Activated CD8-positive, alpha-beta memory T cell treated with anti-CD3 and anti-CD28 coated beads, Interleukin-2, amount 10 ng/mL, durations not matched to agents 7 days and 5 days (primary cell): ENCODE measurements around the gene PPIL4. TPM values are rescaled to one million over a fixed set of nuclear protein-coding genes. Genes with fewer than 3 reads are reported as not detected.

Experiments
- ATAC-seq: fragments of 150-1000 bp; cut with Tn5 transposase; one replicate; pipeline ENCODE4 v1.10.0; 2021; ENCODE audit warnings: moderate library complexity
- CTCF ChIA-PET: fragments of 350-600 bp; sonication (Branson Sonifier 250); formaldehyde crosslinking; loops from one replicate; lab custom pipeline; 2021; ENCODE audit warnings: antibody characterized with exemption; lab: Charles Lee
- DNase-seq: peaks from one replicate; pipeline ENCODE4 v3.0.0-alpha.2; 2020
- H3K27ac Mint-ChIP-seq: one replicate; pipeline ENCODE4 v1.8.0; 2021; ENCODE audit warnings: mild to moderate bottlenecking, mixed read lengths
- H3K27me3 Mint-ChIP-seq: one replicate; pipeline ENCODE4 v1.8.0; 2021; ENCODE audit warnings: mixed read lengths
- H3K36me3 Mint-ChIP-seq: one replicate; pipeline ENCODE4 v1.8.0; 2021; ENCODE audit warnings: mild to moderate bottlenecking, mixed read lengths
- H3K4me1 Mint-ChIP-seq: one replicate; pipeline ENCODE4 v1.8.0; 2021; ENCODE audit warnings: mixed read lengths
- H3K4me3 Mint-ChIP-seq: one replicate; pipeline ENCODE4 v1.8.0; 2021; ENCODE audit warnings: mild to moderate bottlenecking, moderate library complexity, mixed read lengths
- H3K9me3 Mint-ChIP-seq: one replicate; pipeline ENCODE4 v1.8.0; 2022; ENCODE audit warnings: low read depth, mixed read lengths
- total RNA-seq, 2 experiments: library from RNA; stranded (reverse); gene quantifications; one replicate each; pipeline ENCODE4 v1.2.3, GENCODE V29; 2021

PPIL4 gene
- total RNA-seq, 2 experiments from 2014 or later = 17.8 to 18.7 TPM

GRCh38 chr6:149563203-149563927, 17.5 kb upstream of the PPIL4 start:
- H3K27me3 Mint-ChIP-seq = peaks cover 23% of the 10 kb centered on the region
- no peak overlapping the region for H3K27ac Mint-ChIP-seq
- no peaks in the 10 kb centered on the region for H3K9me3 Mint-ChIP-seq
- no peak overlapping the region for H3K4me3 Mint-ChIP-seq
- no peaks in the 10 kb centered on the region for H3K36me3 Mint-ChIP-seq
- CTCF ChIA-PET = interaction anchor here (2.1 to 8.9 kb wide), 2 partner anchors 15 to 48 kb away, joined by 4 to 90 read pairs; partner anchors contain the start of gene PPIL4
- DNase-seq (no peak), ATAC-seq (no peak)
- peaks cover 17% of the 10 kb centered on the region for H3K4me1 Mint-ChIP-seq

- peaks cover 6% of the 10 kb centered on the region for H3K4me1 Mint-ChIP-seq
- peaks cover 39% of the 10 kb centered on the region for H3K27me3 Mint-ChIP-seq
- no peaks in the 10 kb centered on the region for H3K9me3 Mint-ChIP-seq
- H3K4me3 Mint-ChIP-seq = no peak overlapping the region
- DNase-seq (peak; percentile 49), ATAC-seq (peak; percentile 31)
- H3K36me3 Mint-ChIP-seq = no peaks in the 10 kb centered on the region
- H3K27ac Mint-ChIP-seq = no peak overlapping the region
- CTCF ChIA-PET = interaction anchor here (0.8 to 8.9 kb wide), 3 partner anchors 10 to 126 kb away, joined by 3 to 90 read pairs (median 4); partner anchors contain the start of gene PPIL4
Measured at GRCh38 chr6:149560736-149561135, 14.9 kb upstream of the PPIL4 start.

- no peaks in the 10 kb centered on the region for H3K9me3 Mint-ChIP-seq
- H3K27me3 Mint-ChIP-seq = peaks cover 51% of the 10 kb centered on the region
- H3K27ac Mint-ChIP-seq = no peak overlapping the region
- CTCF ChIA-PET = interaction anchor here (1.0 to 1.1 kb wide), 2 partner anchors 12 to 13 kb away, joined by 3 to 4 read pairs; partner anchors contain the start of gene PPIL4
- DNase-seq (no peak), ATAC-seq (no peak)
- no peaks in the 10 kb centered on the region for H3K36me3 Mint-ChIP-seq
- H3K4me3 Mint-ChIP-seq = no peak overlapping the region
- no peaks in the 10 kb centered on the region for H3K4me1 Mint-ChIP-seq
Measured at GRCh38 chr6:149559389-149559788, 13.5 kb upstream of the PPIL4 start.

GRCh38 chr6:149558029-149558428, 12.2 kb upstream of the PPIL4 start:
- DNase-seq = no peak
- no peak for ATAC-seq
- no peaks in the 10 kb centered on the region for H3K4me1 Mint-ChIP-seq
- peaks cover 56% of the 10 kb centered on the region for H3K27me3 Mint-ChIP-seq
- no peak overlapping the region for H3K27ac Mint-ChIP-seq
- H3K36me3 Mint-ChIP-seq = no peaks in the 10 kb centered on the region
- no peak overlapping the region for H3K4me3 Mint-ChIP-seq
- no peaks in the 10 kb centered on the region for H3K9me3 Mint-ChIP-seq
- CTCF ChIA-PET = no interaction called here

- ATAC-seq (no peak), DNase-seq (no peak)
- Mint-ChIP-seq H3K4me1 (peaks cover 5% of the 10 kb centered on the region), H3K36me3 (no peaks in the 10 kb centered on the region), H3K27me3 (peaks cover 28% of the 10 kb centered on the region), H3K4me3 (no peak overlapping the region), H3K27ac (no peak overlapping the region), H3K9me3 (no peaks in the 10 kb centered on the region)
- CTCF ChIA-PET = interaction anchor here (1.4 to 9.3 kb wide), 2 partner anchors 13 to 138 kb away, joined by 3 to 90 read pairs; partner anchors contain the start of gene GINM1
Measured at GRCh38 chr6:149551920-149552319, 6.1 kb upstream of the PPIL4 start.

- peak overlapping the region; percentile 99 for H3K27ac Mint-ChIP-seq
- peaks cover 6% of the 10 kb centered on the region for H3K36me3 Mint-ChIP-seq
- CTCF ChIA-PET = interaction anchor here (0.6 to 9.3 kb wide), 20 partner anchors 9 to 822 kb away, joined by 3 to 90 read pairs (median 4); partner anchors contain the start of genes GINM1, KATNA1 and LATS1
- ATAC-seq = peak; percentile 45
- H3K4me3 Mint-ChIP-seq = peak overlapping the region; percentile 99
- H3K27me3 Mint-ChIP-seq = no peaks in the 10 kb centered on the region
- no peaks in the 10 kb centered on the region for H3K9me3 Mint-ChIP-seq
- DNase-seq = peak; percentile 85
- peaks cover 37% of the 10 kb centered on the region for H3K4me1 Mint-ChIP-seq
Measured at GRCh38 chr6:149545258-149545753, 537 bp downstream of the PPIL4 start.

GRCh38 chr6:149544646-149545257, 1.1 kb downstream of the PPIL4 start:
- no peak for DNase-seq
- CTCF ChIA-PET = interaction anchor here (1.0 to 9.3 kb wide), 12 partner anchors 8 to 520 kb away, joined by 3 to 90 read pairs (median 4); partner anchors contain the start of genes GINM1, KATNA1 and LATS1
- peak overlapping the region; percentile 99 for H3K4me3 Mint-ChIP-seq
- peak; percentile 2 for ATAC-seq
- no peaks in the 10 kb centered on the region for H3K27me3 Mint-ChIP-seq
- peaks cover 37% of the 10 kb centered on the region for H3K4me1 Mint-ChIP-seq
- H3K36me3 Mint-ChIP-seq = peaks cover 10% of the 10 kb centered on the region
- no peaks in the 10 kb centered on the region for H3K9me3 Mint-ChIP-seq
- H3K27ac Mint-ChIP-seq = peak overlapping the region; percentile 99

- peaks cover 30% of the 10 kb centered on the region for H3K36me3 Mint-ChIP-seq
- no peak overlapping the region for H3K27ac Mint-ChIP-seq
- peaks cover 32% of the 10 kb centered on the region for H3K4me1 Mint-ChIP-seq
- H3K4me3 Mint-ChIP-seq = no peak overlapping the region
- ATAC-seq = no peak
- CTCF ChIA-PET = no interaction called here
- no peaks in the 10 kb centered on the region for H3K27me3 Mint-ChIP-seq
- DNase-seq = no peak
- no peaks in the 10 kb centered on the region for H3K9me3 Mint-ChIP-seq
Measured at GRCh38 chr6:149541139-149541538, 4.7 kb downstream of the PPIL4 start.

GRCh38 chr6:149534742-149535141, 11.1 kb downstream of the PPIL4 start:
- Mint-ChIP-seq H3K9me3 (no peaks in the 10 kb centered on the region), H3K4me1 (peaks cover 11% of the 10 kb centered on the region), H3K4me3 (no peak overlapping the region), H3K27me3 (no peaks in the 10 kb centered on the region), H3K36me3 (peaks cover 52% of the 10 kb centered on the region), H3K27ac (no peak overlapping the region)
- CTCF ChIA-PET = interaction anchor here (1.4 kb wide), 1 partner anchor 508 kb away, joined by 3 read pairs; no protein-coding TSS in a partner anchor
- ATAC-seq = no peak
- no peak for DNase-seq

- CTCF ChIA-PET = interaction anchor here (5.6 kb wide), 1 partner anchor 13 kb away, joined by 21 read pairs; no protein-coding TSS in a partner anchor
- peaks cover 17% of the 10 kb centered on the region for H3K4me1 Mint-ChIP-seq
- no peak for DNase-seq
- no peaks in the 10 kb centered on the region for H3K27me3 Mint-ChIP-seq
- H3K27ac Mint-ChIP-seq = no peak overlapping the region
- H3K36me3 Mint-ChIP-seq = peaks cover 34% of the 10 kb centered on the region
- no peaks in the 10 kb centered on the region for H3K9me3 Mint-ChIP-seq
- H3K4me3 Mint-ChIP-seq = no peak overlapping the region
- no peak for ATAC-seq
Measured at GRCh38 chr6:149529650-149530049, 16.2 kb downstream of the PPIL4 start.

GRCh38 chr6:149515494-149515893, 30.3 kb downstream of the PPIL4 start:
- ATAC-seq (no peak), DNase-seq (no peak)
- Mint-ChIP-seq H3K36me3 (peaks cover 31% of the 10 kb centered on the region), H3K27me3 (no peaks in the 10 kb centered on the region), H3K4me3 (no peak overlapping the region), H3K27ac (no peak overlapping the region), H3K4me1 (peaks cover 45% of the 10 kb centered on the region), H3K9me3 (no peaks in the 10 kb centered on the region)
- CTCF ChIA-PET = interaction anchor here (0.8 to 3.0 kb wide), 7 partner anchors 11 to 487 kb away, joined by 3 to 36 read pairs (median 15); partner anchors contain the start of gene PPIL4

GRCh38 chr6:149513915-149514314, 31.9 kb downstream of the PPIL4 start:
- Mint-ChIP-seq H3K9me3 (no peaks in the 10 kb centered on the region), H3K36me3 (peaks cover 35% of the 10 kb centered on the region), H3K4me1 (peaks cover 49% of the 10 kb centered on the region), H3K27ac (no peak overlapping the region), H3K27me3 (no peaks in the 10 kb centered on the region), H3K4me3 (no peak overlapping the region)
- CTCF ChIA-PET = interaction anchor here (1.0 to 1.5 kb wide), 5 partner anchors 10 to 40 kb away, joined by 3 to 6 read pairs (median 3); partner anchors contain the start of genes PPIL4 and ZC3H12D
- no peak for DNase-seq
- no peak for ATAC-seq
